Lower leg skin (tissue), 4 donors: ENCODE measurements around the gene TRAM2. TPM values are rescaled to one million over a fixed set of nuclear protein-coding genes. Genes with fewer than 3 reads are reported as not detected.

Experiments used
- DNase-seq, 2 donors: peaks; one replicate each; pipeline ENCODE4 v3.0.0-alpha.2; 2019; ENCODE audit warnings: low spot score in 2 of 2
- H3K4me3 ChIP-seq: fragments of 200-600 bp; sonication (generic); 2 replicates; pipeline ENCODE4 v1.5.1; 2017; ENCODE audit warnings: mild to moderate bottlenecking, low read depth; ENCODE audit not compliant: poor library complexity, severe bottlenecking
- CTCF ChIP-seq, 3 donors: fragments of 450-650 bp; IDR thresholded peaks; one replicate each; pipeline ENCODE4 v1.5.1; 2016; ENCODE audit warnings: antibody characterized with exemption in 3 of 3, mild to moderate bottlenecking in 3 of 3, moderate library complexity in 2 of 3
- POLR2A ChIP-seq, 2 donors: fragments of 450-650 bp; IDR thresholded peaks; one replicate each; pipeline ENCODE4 v1.6.1; 2016 to 2017; ENCODE audit warnings: antibody characterized with exemption in 2 of 2, mild to moderate bottlenecking in 1 of 2, moderate library complexity in 1 of 2
- WGBS, 2 donors: methylation state at CpG; one replicate each; pipeline ENCODE4 v1.1.5; 2018; 5-methylcytosine and 5-hydroxymethylcytosine counted together
- intact Hi-C: fragments of 100-400 bp; cut with DNase I; formaldehyde crosslinking; loops from one replicate; pipeline ENCODE4 v1.15.0; 2023; ENCODE audit warnings: low total_unique reads
- total RNA-seq, 4 donors: library from RNA; depleted of rRNA; stranded (reverse); fragments of >200 nt; gene quantifications; one replicate each; pipeline ENCODE4 v1.1.0, GENCODE V29; 2016

Gene TRAM2
- total RNA-seq, 4 donors from 2014 or later: 3.7 to 11.5 (median 7.0) TPM

- TF ChIP-seq POLR2A (IDR thresholded peaks at IDR 0.05) (no peak), CTCF (IDR thresholded peaks at IDR 0.05) (no peak)
- no peak overlapping the region for H3K4me3 ChIP-seq
- intact Hi-C loops: no loop called here
- no peak for DNase-seq
- WGBS, 2 donors: 82 to 91% methylated on average over 2 of the region's 2 CpGs
These were observed 10.7 kb downstream of the TRAM2 start for GRCh38 chr6:52566201-52566600.

GRCh38 chr6:52564856-52565255 lies 12.0 kb downstream of the TRAM2 start:
- H3K4me3 ChIP-seq: no peak overlapping the region
- intact Hi-C loops: no loop called here
- TF ChIP-seq CTCF (IDR thresholded peaks at IDR 0.05): no peak
- no peak for TF ChIP-seq POLR2A (IDR thresholded peaks at IDR 0.05)
- WGBS, 2 donors: 96 to 99% methylated on average over 3 of the region's 3 CpGs
- DNase-seq: no peak

- WGBS, 2 donors: 37 to 48% methylated on average over 3 of the region's 3 CpGs
- DNase-seq: no peak
- intact Hi-C loops: no loop called here
- no peak for TF ChIP-seq POLR2A (IDR thresholded peaks at IDR 0.05)
- TF ChIP-seq CTCF (IDR thresholded peaks at IDR 0.05): no peak
- H3K4me3 ChIP-seq: no peak overlapping the region
These were observed 13.9 kb downstream of the TRAM2 start for GRCh38 chr6:52562911-52563310.

GRCh38 chr6:52560462-52560861 lies 16.4 kb downstream of the TRAM2 start:
- 26 to 35% methylated on average over 5 of the region's 5 CpGs for WGBS, 2 donors
- no peak overlapping the region for H3K4me3 ChIP-seq
- intact Hi-C loops: no loop called here
- no peak for TF ChIP-seq POLR2A (IDR thresholded peaks at IDR 0.05)
- TF ChIP-seq CTCF (IDR thresholded peaks at IDR 0.05): no peak
- no peak for DNase-seq

- 71% methylated on average over 6 of the region's 6 CpGs for WGBS, 2 donors
- DNase-seq: no peak
- no peak overlapping the region for H3K4me3 ChIP-seq
- intact Hi-C loops: no loop called here
- TF ChIP-seq POLR2A (IDR thresholded peaks at IDR 0.05) (no peak), CTCF (IDR thresholded peaks at IDR 0.05) (no peak)
These were observed 18.4 kb downstream of the TRAM2 start for GRCh38 chr6:52558266-52559000.
